ENCODE measurements around the gene NHLRC4. TPM values are rescaled to one million over a fixed set of nuclear protein-coding genes. Genes with fewer than 3 reads are reported as not detected.

Gene NHLRC4
- total RNA-seq, 3 donors from 2014 or later: 0.13 to 0.18 (median 0.16) TPM

DNA sequence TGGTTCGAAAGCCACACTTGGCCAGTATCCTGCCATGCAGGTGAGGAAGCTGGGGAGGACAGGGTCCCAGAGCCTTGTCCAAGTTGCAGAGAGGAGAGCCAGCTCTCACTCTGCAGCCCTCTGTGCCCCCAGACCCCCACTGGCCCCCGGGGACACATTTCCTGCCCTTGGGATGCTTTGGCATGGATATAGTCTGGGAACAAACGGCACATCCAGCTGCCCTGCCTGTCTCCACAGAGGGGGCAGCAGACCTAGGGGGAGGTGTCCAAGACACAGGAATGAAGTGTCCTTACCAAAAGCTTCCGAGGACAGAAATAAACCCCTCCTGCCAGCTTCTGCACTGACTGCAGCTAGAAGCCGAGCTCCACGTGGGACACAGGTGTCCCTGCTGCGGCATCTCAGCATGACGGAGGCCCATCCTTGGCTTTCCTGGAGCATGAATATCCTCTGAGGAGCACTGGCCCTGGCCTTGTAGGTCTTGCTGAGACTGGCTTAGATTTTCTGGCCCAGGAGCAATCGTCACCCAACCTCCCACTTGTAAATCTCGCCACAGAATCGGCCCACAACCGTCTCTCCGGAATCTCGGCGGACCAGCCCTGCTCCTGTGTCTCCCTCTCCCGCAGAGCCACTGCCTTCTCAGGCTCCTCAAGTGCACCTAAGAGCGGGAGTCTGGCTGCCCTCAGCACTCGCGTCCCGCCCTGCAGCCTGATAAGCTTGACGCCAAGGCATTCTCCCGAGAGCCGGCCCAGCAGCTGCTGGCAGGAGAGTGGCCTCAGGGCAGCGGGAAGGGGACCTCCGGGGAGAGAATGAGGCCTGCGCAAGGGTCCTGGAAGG lies 40.4 kb upstream of the NHLRC4 start:
- H3K27me3 Mint-ChIP-seq (ENCODE audit: low read depth): no peaks in the 10 kb centered on the region
- H3K4me3 Mint-ChIP-seq: peak overlapping the region; percentile 91
- no peaks in the 10 kb centered on the region for H3K9me3 Mint-ChIP-seq
- DNase-seq (no peak), ATAC-seq (no peak)
- peaks cover 40% of the 10 kb centered on the region for H3K4me1 Mint-ChIP-seq (ENCODE audit: low read depth)
- H3K36me3 Mint-ChIP-seq (ENCODE audit: insufficient read depth): peaks cover 7% of the 10 kb centered on the region

DNA sequence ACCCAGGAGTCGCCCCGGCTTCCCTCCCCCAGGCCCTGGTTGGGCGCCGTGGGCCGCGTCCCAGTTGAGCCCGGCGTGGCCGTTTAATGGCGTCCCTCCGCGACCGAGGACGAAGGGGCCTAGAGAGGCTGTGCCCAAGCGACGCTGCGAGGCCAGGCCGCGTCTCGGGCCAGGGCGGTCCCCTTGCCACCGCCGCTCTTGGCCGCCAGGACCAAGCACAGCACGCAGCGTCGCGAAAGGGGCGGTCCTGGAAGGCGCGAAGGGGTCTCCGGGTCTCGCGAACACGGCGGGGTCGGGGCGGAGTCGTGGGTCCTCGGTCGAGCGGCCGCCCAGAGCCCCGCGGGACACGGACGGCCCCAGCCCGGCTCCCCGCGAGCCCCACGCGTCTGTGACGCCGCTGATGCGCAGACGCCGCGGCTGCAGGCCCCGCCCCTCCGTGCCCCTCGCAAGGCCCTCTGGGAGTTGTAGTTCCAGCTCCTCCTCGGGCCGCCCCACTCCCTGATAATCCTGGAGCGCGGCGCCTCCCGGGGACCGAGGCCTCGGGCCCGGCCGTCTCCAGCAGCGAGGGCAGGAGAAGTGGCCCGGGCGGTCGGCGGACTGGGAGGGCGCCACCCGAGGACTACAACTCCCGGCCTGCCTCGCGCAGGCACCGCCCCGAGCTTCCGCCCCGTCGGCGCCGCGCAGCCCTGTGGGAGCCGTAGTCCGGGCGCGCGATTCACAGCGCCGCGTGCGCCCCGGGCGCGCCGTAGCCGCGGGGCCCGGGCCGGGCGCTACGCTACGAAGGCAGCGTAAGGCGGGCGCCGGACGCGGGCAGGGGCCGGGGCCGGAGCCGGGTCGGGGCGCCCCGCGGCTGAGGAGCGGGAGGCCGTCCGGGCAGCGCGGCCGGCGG lies 39.5 kb upstream of the NHLRC4 start, which contains the start of gene CAPN15:
CAPN15 (plus strand) TSS at position 698 of the 889 bp plus-strand sequence. CDS start 19,127 bp downstream, outside the sequence.
- peaks cover 7% of the 10 kb centered on the region for H3K36me3 Mint-ChIP-seq (ENCODE audit: insufficient read depth)
- ATAC-seq (peak; percentile 75 to 80), DNase-seq (peak; percentile 82)
- no peaks in the 10 kb centered on the region for H3K27me3 Mint-ChIP-seq (ENCODE audit: low read depth)
- peak within 1 kb of the TSS; percentile 95 for H3K4me3 Mint-ChIP-seq
- H3K9me3 Mint-ChIP-seq: no peaks in the 10 kb centered on the region
- peaks cover 40% of the 10 kb centered on the region for H3K4me1 Mint-ChIP-seq (ENCODE audit: low read depth)

DNA sequence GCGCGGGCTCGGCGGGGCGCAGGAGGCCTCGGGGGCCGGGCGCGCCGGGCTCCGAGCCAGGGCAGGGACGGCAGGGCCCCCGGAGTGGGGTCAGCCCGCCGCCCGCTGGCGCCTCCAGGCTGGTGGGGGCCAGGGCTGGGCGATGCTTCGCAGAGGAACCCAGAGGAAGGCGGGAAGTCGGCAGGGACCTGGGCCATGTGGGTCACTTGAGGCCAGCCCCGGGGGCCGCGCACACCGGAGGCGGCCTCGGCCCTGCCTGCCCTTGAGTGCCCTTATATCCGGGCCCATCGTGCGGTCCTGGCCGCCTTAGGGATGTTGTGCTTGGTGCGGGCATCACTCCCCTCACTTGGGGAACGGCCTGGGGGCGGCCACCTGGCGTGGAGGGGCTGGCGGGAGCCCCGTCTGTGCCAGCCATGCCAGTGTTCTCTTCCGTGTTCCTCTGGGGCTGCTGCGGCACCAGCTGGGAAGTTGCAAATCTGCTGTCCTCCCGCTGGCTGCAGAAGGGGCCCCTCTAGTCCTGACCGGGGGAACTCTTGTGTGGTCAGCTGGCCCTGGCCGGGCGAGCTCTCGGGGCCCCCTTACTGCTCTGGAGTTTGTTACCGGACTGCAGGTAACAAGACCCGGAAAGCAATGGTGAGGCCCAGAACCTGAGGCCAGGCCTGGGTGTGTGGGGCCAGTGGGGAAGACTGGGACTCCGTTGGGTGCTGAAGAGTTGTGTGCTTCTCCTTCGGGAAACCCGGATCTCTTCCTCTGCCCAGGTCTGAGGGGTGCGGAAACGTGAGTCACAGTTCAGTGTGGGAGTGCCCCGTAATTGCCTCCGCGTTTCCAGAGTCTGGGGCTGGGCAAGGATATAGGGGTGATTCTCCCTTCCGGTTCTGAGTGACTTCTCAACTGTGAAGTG lies 38.4 kb upstream of the NHLRC4 start:
- Mint-ChIP-seq H3K36me3 (ENCODE audit: insufficient read depth) (peaks cover 7% of the 10 kb centered on the region), H3K9me3 (no peaks in the 10 kb centered on the region), H3K4me3 (peak overlapping the region; percentile 95), H3K27me3 (ENCODE audit: low read depth) (no peaks in the 10 kb centered on the region), H3K4me1 (ENCODE audit: low read depth) (peaks cover 40% of the 10 kb centered on the region)
- DNase-seq (no peak), ATAC-seq (peak; percentile 3 to 4)

DNA sequence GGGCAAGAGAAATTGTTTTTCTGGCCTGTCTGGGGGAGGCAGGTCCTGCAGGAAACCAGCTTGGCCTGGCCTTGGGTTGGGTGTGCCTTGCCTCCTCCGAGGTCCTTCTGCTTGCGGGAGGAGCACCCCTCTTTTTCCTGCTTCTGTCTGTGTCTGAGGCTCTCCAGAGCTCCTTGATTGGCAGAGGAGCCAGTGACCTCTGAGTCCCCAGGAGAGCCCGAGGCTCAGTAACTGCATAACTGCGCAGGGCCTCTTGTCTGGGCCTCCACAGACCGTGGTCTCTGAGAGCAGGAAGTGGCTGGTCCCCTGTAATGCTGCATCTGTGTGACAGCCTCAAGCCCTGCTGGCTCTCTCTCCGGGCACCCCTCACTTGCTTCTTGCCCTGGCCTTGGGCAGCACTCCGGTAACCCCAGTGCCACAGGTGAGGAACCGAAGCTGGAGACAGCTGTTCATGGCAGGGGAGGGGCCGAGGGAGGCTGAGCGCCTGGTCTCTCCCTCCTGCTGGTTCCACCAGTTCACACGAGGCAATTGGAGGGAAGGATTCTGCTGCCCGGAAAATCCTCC lies 37.7 kb upstream of the NHLRC4 start:
- Mint-ChIP-seq H3K4me3 (peak overlapping the region; percentile 95), H3K9me3 (no peaks in the 10 kb centered on the region), H3K4me1 (ENCODE audit: low read depth) (peaks cover 38% of the 10 kb centered on the region), H3K27me3 (ENCODE audit: low read depth) (no peaks in the 10 kb centered on the region), H3K36me3 (ENCODE audit: insufficient read depth) (peaks cover 7% of the 10 kb centered on the region)
- DNase-seq (no peak), ATAC-seq (no peak)

DNA sequence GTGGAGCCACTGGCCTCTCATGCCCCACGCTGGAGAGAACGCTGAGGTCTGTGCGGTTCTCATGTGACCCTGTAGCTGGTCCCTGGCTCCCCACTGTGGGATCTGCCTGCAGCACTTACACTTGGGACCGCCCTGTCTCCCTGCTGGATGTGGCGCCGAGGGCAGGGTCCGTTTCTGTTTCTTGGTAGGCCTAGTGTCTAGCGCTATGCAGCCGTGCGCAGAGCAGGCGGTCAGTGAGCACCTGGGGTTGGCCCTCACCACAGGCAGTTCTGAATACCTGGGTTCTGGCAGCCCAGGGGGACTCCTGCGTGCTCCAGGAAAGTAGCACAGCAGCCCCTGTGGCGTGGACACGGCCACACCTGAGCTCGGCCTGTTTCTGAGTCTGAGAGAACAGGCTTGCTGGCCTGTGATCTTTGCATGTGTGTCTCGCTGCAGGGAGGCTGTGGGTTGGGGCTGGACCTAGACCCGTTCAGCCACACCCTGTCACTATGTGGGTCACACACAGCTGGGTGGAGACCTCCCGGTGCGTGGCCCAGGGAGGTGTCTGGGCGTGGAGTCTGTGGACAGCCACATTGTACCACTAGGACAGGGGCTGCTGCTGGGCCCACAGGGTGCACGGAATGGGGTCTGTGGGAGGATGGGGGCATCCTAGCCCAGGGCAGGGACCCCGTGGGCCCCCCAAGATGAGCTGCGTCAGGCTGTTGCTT lies 36.5 kb upstream of the NHLRC4 start:
- ATAC-seq: no peak
- Mint-ChIP-seq H3K4me3 (peak overlapping the region; percentile 95), H3K4me1 (ENCODE audit: low read depth) (peaks cover 29% of the 10 kb centered on the region), H3K9me3 (no peaks in the 10 kb centered on the region), H3K27me3 (ENCODE audit: low read depth) (no peaks in the 10 kb centered on the region), H3K36me3 (ENCODE audit: insufficient read depth) (peaks cover 7% of the 10 kb centered on the region)
- no peak for DNase-seq

DNA sequence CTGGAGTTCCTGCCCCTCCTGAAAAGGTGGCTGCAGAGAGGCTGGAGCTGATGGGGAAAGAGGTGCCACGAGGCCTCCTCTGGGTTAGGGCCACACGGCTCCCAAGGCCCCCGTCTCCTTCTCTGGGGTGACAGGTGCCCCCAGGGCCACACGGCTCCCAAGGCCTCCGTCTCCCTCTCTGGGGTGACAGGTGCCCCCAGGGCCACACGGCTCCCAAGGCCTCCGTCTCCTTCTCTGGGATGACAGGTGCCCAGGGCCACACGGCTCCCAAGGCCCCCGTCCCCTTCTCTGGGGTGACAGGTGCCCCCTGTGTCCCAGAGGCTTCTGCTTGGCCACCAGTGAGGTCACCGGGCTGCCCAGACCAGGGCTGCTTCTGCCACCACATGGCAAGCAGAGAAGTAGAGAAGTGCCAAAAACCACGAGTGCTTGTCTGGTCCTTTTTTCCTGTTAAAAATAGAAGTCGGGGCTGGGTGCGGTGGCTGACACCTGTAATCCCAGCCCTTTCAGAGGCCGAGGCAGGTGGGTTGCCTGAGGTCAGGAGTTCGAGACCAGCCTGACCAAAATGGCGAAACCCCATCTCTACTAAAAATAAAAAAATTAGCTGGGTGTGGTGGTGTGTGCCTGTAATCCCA lies 35.2 kb upstream of the NHLRC4 start:
- no peak for ATAC-seq
- peaks cover 21% of the 10 kb centered on the region for H3K4me1 Mint-ChIP-seq (ENCODE audit: low read depth)
- peaks cover 4% of the 10 kb centered on the region for H3K36me3 Mint-ChIP-seq (ENCODE audit: insufficient read depth)
- H3K4me3 Mint-ChIP-seq: no peak overlapping the region
- no peaks in the 10 kb centered on the region for H3K27me3 Mint-ChIP-seq (ENCODE audit: low read depth)
- no peak for DNase-seq
- no peaks in the 10 kb centered on the region for H3K9me3 Mint-ChIP-seq

DNA sequence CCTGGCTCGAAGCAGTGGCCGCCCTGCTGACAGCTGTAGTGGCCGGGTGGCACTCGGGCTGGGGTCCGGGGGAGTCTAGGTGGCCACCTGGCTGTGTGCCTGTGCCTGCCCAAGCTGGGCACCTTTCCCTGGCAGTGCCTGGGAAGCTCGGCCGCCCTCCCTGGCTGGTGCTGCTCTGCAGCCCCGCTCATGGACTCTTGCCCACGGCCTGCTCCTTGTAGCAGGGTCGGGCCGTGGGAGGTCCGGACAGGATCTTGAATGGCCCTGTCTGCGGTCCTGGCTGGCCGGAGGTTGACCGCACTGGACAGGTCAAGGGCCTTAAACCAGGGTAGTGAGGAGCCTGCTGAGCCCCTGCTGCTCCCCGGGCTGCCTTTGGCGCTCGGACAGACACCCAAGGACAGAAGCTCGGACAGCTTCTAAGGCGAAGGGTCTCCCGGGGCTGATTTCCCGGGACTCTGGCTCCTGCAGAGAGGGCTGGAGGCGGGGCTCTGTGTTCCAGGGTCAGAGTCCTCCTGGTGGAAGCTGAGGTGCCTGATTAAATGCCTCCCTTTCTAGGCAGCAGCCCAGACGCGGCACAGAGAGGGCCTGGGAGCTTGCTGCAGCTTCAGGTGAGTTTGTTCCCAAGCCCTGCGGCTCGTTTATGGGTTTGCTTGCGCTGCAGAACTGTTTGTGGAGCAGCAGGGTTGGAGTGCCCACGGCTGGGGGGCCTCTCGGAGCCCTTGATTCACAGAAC lies 33.2 kb upstream of the NHLRC4 start:
- H3K9me3 Mint-ChIP-seq: no peaks in the 10 kb centered on the region
- peaks cover 4% of the 10 kb centered on the region for H3K36me3 Mint-ChIP-seq (ENCODE audit: insufficient read depth)
- no peak for ATAC-seq
- H3K4me3 Mint-ChIP-seq: no peak overlapping the region
- H3K27me3 Mint-ChIP-seq (ENCODE audit: low read depth): no peaks in the 10 kb centered on the region
- no peak for DNase-seq
- H3K4me1 Mint-ChIP-seq (ENCODE audit: low read depth): peaks cover 19% of the 10 kb centered on the region

DNA sequence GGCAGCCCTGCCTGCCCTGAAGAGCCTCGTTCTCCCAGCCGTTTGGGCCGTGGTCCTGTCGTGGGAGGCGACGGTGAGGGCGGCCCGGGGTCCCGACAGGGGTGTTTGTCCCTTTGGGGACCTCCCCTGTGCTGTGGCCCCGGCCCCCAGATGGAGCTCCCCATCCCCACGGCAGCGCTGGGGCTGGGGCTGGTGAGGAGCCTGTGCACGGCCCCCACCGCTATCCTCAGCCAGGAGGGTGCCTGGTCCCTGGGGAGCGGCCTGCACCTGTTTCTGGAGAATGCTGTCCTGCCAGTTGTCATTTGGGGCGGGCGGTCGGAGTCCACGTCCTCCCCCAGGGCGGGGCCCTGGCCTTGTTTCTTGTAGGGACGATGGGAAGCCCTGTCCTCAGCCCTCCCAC lies 32.7 kb upstream of the NHLRC4 start:
- peaks cover 15% of the 10 kb centered on the region for H3K4me1 Mint-ChIP-seq (ENCODE audit: low read depth)
- H3K4me3 Mint-ChIP-seq: no peak overlapping the region
- no peak for DNase-seq
- no peaks in the 10 kb centered on the region for H3K9me3 Mint-ChIP-seq
- peaks cover 8% of the 10 kb centered on the region for H3K36me3 Mint-ChIP-seq (ENCODE audit: insufficient read depth)
- ATAC-seq: no peak
- H3K27me3 Mint-ChIP-seq (ENCODE audit: low read depth): no peaks in the 10 kb centered on the region

DNA sequence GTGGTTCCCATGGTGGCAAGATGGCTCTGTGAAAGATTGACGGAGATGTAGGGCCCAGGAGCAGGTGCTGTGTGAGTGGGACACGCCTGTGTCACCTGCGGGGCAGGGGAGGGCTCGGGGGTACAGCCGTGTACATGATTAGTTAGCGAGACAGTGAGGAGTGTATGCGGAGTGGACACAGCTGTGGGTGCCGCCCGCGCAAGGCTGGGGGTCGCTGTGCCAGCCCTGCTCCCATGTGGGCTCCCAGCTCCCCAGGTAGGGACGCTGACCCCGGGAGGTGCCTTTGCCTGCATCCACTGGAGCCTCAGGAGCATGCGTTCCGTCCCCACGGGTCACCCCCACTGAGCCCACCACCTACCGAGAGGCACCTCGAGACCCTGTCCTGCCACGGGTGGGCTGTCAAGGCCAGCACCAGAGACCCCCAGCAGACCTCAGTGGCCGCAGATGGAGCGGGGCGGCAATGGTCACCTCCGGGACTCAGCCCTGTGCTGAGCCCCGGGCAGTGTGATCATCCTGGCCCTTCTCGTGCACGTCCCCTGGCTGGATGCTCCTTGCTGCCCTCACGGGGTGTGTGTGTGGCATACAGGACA lies 31.9 kb upstream of the NHLRC4 start:
- no peaks in the 10 kb centered on the region for H3K9me3 Mint-ChIP-seq
- peaks cover 8% of the 10 kb centered on the region for H3K4me1 Mint-ChIP-seq (ENCODE audit: low read depth)
- H3K4me3 Mint-ChIP-seq: no peak overlapping the region
- ATAC-seq (no peak), DNase-seq (no peak)
- H3K27me3 Mint-ChIP-seq (ENCODE audit: low read depth): no peaks in the 10 kb centered on the region
- peaks cover 6% of the 10 kb centered on the region for H3K36me3 Mint-ChIP-seq (ENCODE audit: insufficient read depth)

DNA sequence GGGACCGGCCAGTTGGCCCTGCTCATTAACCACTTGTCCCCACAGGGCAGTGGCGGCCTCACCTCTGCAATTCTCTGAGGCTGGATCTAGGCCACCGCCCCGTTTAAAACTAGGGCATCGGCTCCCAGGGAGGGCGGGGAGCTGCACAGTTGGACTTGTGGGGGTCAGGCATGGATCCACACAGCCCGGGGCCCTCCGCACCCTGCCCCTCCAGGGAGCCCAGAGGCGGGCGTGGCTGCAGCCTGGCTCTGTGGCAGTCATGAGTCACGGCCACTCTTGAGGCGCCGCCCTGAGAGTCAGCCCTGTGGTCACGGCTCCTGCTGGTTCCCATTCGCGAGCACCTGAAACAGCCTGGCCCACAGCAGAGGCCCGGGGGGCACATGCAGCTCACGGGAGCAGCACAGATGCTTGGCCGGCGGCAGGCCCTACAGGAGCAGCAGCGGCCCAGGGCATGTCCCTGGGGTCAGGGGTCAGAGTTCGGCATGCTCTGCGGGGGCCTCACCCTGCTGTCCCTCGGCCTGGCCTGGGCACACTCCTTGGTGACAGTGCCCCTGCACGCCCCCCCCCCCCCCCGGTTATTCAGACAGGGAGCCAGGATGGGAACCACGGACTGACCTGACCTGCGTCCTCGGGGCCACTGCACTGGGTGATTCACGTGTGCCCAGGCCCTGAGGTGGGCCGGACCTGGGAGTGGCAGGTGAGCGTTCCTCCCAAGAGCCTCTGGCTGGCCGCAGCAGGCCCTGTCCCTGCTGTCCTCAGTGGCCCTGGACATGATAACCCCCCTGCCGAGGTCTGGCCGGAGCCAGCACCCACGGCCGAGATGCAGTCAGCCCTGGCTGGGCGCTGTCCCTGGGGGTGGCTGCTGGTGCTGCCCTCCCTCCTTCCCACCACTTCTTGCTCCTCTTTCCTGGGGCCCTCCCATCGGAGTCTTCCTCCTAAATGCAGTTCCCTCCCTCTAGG lies 31.1 kb upstream of the NHLRC4 start:
- DNase-seq (no peak), ATAC-seq (peak; percentile 27 to 37)
- Mint-ChIP-seq H3K27me3 (ENCODE audit: low read depth) (no peaks in the 10 kb centered on the region), H3K9me3 (no peaks in the 10 kb centered on the region), H3K36me3 (ENCODE audit: insufficient read depth) (peaks cover 4% of the 10 kb centered on the region), H3K4me3 (no peak overlapping the region), H3K4me1 (ENCODE audit: low read depth) (peaks cover 2% of the 10 kb centered on the region)

DNA sequence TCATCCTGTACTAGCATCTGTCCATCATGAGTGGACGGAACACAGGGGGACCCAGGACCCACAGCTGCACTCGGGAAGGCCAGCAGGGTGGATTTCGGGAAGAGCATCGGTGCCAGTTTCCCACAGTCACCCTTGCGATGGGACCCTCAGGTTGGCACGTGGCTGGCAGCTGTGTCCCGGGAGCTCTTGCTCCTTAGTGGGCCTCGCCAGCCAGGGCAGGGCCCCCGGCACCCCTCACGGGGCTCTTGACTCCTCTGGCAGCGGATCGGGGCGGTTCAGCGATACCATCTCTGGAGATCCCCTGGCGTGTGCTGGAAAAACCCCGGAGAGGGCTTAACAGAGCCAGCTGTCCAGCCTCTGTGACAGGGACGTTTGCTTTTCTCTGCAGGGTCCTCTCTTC lies 30.1 kb upstream of the NHLRC4 start:
- ATAC-seq: no peak

More for the DNA sequence above, 30.1 kb upstream of the NHLRC4 start:
- peaks cover 2% of the 10 kb centered on the region for H3K4me1 Mint-ChIP-seq (ENCODE audit: low read depth)
- no peak overlapping the region for H3K4me3 Mint-ChIP-seq
- DNase-seq: no peak
- H3K9me3 Mint-ChIP-seq: no peaks in the 10 kb centered on the region
- H3K27me3 Mint-ChIP-seq (ENCODE audit: low read depth): no peaks in the 10 kb centered on the region
- peaks cover 4% of the 10 kb centered on the region for H3K36me3 Mint-ChIP-seq (ENCODE audit: insufficient read depth)
